Nucleus accumbens (tissue), 56 donors: ENCODE data around the gene SLC44A1.

Experiments used
- DNase-seq, 56 donors: peaks; one replicate each; lab custom pipeline; 2025; lab: John Stamatoyannopoulos, UW

The SLC44A1 gene

DNA sequence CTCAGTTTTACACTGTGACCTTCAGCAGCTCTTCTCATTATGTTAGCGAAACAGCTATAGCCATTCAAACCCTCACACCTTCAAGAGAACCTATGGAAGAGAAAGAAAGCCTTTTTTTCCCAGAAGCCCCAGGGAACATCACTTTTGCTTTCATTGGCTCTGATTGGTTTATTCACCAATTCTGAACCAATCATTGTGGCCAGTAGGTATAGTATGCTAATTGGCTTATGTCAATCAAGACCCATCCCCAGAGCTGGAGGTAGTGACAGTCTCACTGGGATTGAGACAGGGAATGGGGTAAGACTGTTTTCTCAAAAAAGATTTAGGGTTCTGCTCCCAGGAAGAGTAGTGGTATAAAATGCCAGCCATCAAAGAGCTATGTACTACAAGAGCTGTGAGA is 129.3 kb downstream of the SLC44A1 start:
- DNase-seq: no peak

DNA sequence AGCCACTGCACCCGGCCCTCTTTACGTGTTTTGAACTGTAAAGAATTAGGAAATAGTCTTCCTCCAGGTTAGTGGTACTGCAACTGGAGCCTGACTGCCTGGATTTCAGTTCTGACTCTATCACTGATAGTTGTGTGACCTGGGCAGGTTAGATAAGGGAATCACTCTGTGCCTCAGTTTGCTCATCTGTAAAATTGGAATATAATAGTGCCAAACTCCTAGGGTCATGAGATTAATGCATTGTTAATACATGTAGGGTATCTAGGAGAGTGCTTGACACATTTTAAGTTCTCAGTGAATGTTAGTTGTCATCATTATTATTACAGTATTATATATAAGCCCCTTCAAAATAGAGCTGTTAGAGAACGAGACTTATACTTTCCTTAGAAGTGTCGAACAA is 130.9 kb downstream of the SLC44A1 start:
- DNase-seq: no peak

DNA sequence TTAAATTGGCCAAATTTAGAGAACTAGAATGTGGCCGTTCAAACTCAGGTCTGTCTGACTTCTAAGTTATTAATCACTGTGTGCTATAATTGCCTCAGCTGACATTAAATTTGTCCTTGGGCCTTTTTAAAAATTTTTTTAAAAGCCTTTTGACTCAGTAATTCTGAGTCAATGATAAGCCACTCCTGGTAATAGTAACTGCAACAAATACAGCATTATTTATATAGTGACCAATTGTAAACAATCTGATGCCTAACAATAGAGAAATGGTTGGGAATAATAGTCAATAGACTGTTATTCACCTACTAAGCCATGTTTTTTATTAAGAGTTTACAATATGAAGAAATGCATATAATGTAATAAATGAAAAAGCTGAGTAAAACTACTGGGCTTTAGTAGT is 132.4 kb downstream of the SLC44A1 start:
- no peak for DNase-seq

DNA sequence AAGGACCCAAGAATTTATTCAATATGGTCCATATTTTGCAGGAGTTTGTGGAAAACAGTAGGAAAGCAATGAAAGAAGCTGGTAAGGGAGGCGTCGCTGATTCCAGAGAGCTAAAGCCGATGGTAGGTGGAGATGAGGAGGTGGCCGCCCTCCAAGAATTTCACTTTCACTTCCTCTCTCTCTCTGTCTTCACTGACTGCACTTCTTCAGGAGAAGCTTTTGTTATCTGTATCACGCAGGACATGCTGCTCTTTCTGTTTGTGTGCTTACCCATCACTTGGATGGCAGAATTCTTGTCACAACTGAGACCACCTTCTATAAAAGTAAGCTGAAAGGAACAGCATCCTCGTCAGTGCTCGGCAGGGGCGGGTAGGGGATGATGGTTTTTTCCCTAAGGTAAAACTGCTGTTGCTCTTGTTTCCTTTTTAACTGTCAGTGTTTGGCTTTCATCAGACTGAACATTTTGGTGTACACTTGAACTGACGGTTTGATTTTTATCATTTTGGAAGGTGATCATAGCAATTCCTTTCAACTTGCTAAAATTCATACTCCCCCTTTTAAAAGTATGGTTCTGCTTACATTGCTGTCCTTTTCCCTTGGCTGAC is 141.0 kb downstream of the SLC44A1 start:
- peak in 9 of 56 donors; percentile 4 to 20 (median 13) for DNase-seq

DNA sequence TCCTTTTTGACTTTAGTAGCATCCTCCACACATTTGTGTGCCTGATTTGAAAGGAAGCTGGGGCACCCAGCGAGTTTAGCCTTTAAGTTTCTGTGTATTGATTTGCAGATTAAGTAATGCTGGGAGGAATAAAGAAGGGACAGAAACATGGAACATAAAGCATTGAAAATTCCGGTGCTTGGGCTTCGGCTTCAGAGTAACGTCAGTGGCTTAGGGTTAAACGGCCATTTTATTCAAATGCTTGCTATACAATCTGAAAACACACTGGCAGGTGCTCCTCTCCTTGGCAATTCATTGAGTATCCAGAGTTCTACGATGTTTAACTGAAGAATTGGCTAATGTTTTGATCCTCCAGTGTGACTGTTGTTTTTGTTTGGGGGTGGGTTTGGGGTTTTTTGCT is 145.3 kb downstream of the SLC44A1 start:
- no peak for DNase-seq

DNA sequence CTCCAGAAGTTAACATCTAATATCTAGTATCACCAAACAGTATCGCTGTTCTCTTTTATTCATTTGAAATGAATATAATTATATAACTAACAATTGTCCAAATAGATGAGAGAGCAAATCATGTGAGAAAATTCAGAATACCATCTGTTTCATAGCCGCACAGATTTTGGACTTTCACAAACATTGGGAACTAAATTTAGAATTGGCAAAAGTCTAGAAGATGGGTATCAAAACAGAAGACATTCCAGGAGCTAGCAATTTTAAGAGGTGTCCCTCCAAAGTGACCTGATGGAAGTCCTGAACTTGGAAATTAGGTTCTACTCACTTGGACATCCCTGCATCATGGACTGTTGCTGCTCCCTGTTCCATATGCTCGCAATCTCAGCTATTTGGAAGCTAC is 146.4 kb downstream of the SLC44A1 start:
- no peak for DNase-seq

DNA sequence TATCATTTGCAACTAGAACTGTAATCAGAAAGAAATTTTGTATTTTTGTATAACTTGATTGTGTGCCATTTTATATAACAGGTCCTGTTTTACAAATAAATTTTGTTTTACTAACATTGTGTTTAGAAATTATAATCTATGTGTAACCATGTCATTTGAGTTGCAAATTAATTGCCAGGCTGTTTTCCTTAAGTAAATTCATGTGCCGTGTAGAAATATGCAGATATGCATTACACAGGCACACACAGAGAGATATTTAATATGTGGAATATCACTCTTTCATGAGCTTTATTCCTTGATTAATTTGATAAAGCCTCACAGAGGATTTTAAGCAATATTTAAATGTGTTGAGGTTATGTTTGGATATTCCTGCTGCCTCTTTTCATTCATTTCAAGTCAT is 146.8 kb downstream of the SLC44A1 start:
- DNase-seq: no peak

DNA sequence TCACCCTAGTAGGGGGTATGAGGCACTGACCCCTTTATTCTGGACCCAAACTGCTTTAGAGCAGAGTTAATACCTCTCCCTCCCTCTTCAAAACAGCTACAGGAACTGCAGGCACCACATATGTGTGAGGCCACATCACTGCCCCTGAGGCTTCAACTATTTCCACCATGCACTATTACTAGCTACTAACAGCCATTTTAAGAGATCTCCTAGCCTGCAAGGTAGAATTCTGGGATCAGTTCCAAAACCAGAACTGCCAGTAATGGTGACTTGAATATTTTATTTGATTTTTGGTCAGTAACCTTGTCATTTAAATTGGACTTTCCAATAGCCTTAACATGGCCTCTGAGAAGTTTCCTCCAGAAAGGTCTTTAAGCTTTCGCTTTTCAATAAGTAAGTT is 148.1 kb downstream of the SLC44A1 start:
- DNase-seq: no peak

DNA sequence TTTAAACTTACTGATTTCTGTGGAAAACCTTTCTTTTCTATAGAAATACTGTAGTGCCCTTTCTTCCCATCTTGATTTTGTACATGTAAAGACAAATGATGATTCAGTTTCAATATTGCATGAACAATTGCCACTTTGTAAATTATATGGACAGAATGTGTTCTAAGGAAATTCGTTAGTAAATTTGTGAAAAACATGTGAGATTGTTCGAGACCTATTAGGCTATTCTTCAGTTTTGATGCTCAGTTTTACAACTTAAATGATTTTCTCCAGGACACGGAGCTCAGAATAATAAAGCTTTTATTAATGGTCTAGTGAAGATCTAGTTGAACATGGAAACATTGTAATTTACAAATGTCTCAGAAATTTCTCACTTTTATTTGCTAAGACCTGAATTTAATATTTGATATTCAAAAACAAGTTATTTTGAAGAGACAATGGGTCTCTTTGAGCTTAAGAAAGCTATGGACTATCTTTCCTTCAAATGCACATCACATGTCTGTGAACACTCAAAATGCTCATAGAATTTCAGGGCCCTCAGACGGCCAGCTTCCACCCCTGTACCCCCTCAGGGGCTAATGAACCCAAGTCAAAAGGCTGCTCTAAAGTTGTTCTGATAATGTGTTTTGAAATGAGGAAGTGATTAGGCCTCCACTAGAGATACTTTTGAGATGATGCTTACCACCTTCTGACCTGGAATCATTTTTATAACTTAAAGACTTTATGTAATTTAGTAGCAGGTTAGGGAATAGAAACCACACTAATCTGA is 149.3 kb downstream of the SLC44A1 start:
- DNase-seq: no peak

DNA sequence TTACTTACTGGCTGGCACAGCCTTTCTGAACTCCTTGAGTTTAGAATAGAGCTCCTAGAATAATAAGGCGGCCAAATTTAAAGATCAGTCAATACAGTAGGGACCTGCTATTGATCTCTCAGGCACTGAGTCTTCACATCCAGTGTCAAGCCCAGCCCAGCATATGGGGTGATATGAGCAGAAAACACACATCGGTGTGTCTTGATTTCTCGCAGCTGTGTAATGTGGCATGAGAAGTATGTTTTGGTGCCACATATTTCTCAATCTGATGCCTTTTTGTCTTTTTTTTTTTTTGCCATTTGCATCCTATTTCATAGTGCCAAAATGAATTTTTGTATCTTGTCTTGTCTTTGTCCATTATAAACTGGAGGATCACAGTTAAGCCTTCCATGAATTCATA is 152.0 kb downstream of the SLC44A1 start:
- no peak for DNase-seq

DNA sequence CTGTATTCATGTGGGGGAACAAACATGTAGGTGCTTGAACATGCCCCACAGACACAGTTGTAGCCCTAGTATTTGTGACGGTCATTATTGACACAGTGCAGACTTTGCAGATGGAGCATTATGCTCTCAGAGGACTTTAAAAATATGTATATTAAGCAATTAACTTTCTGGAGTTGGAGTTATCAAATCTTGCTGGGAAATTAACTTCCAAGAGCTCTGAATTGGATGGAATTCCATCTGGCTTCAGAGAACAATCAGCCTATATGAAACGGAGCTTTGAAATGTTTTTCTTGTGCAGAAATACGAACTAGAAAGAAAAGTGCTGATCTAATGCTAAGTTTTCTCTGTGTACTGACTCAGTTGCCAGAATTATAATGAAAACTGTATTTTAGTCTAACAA is 152.4 kb downstream of the SLC44A1 start:
- DNase-seq: no peak

DNA sequence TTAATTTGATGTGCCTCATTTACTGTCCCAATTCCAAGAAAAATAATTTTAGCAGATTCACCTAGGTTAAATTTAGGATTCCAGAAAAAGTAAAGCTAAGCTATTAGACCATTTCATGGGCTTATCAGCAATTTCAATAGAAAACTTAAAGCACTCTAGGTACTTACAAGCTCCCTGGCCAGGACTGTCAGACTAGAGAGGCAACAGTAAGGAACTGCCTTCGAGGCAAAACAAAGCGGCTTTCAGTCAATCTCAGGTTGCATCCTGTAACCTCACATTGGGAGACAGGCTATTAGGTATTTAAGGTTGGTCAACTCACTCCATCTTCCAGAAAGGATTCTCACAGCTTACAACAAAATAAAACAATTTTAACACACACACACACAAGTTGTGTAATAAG is 154.7 kb downstream of the SLC44A1 start:
- DNase-seq: no peak

DNA sequence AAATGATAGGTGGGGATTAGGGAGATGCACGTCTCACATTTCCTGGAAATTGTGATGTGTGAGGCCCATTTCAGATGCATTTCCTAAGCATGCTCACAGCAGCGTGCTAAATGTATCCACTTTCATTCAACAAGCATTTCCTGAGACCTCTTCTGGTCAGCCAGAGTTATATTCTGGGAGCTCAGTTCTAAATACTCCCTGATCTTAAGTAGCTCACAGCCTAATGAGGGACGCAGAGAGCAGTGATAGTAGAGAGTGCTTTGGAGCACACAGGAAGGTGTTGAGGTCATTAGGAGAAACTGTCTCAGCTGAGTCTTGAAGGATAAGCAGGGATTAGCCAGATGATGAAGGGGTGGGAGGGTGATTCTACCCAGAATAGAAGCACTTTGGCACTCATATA is 157.2 kb downstream of the SLC44A1 start:
- DNase-seq: no peak

DNA sequence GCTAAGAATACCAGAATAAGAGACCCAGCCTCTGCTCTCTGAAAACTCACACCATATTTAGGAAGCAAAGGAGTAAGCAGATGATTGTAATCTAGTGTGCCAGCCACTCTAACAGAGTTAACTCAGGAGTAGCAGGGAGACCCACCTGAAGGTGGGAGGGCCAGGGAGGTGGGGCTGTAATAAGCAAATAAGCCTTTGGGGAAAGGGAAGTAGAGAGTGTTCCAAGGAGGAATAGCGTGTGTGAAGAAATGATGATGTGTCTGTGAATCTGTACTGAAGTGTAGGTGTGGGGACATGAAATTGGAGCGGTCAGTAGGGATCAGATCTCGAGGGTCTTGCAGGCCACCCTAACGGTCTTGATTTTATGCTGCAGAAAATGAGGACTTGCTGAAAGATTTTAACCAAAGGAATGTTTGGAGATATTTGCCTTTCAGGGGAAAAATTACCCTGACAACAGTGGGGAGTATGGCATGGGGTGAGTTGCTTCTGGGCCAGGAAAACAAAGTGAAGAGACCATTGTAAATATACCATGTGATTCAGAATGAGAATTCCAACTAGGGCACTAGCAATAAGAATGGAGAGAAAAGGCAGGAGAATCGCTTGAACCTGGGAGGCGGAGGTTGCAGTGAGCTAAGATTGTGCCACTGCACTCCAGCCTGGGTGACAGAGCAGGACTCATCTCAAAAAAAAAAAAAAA is 159.2 kb downstream of the SLC44A1 start:
- no peak for DNase-seq

DNA sequence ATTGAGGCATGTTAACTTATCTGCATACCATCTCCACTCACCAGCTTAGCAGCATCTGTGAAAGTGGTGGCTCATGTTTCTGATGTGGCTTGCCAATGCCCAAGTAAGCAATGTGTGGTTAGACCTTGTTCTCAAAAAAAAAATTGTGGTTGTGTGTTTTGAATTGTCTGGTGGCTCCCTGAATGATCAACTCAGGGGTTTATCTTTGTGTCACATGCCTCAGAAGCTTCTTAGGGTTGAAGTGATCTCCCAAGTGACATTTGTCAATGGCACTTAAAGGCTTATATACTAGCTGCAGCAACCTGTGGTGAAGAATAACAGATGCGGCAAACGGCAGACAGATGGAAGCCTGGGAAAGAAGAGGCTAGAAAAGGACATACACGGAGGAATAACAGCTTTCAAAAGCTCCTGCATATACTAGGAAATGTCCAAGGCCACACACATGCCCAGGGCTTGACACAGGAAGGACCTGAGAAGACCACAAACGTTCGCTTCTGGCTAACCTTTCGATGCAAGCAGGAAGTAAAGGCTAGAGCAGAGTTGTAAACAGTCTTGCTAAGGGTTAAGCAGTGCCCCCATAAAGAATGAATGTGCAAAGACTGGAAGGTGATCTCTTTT is 161.2 kb downstream of the SLC44A1 start:
- DNase-seq: no peak

DNA sequence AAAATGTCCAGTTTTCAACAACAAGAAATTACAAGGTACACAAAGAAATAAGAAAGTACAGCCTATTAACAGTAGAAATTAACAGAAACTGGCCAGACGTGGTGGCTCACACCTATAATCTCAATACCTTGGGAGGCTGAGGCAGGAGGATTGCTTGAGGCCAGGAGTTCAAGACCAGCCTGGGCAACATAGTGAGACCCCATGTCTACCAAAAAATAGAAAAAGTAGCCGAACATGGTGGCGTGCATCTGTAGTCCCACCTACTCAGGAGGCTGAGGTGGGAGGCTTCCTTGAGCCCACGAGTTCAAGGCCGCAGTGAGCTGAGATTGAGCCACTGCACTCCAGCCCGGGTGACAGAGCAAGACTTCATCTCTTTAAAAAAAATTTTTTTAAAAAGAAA is 161.9 kb downstream of the SLC44A1 start:
- DNase-seq: no peak

DNA sequence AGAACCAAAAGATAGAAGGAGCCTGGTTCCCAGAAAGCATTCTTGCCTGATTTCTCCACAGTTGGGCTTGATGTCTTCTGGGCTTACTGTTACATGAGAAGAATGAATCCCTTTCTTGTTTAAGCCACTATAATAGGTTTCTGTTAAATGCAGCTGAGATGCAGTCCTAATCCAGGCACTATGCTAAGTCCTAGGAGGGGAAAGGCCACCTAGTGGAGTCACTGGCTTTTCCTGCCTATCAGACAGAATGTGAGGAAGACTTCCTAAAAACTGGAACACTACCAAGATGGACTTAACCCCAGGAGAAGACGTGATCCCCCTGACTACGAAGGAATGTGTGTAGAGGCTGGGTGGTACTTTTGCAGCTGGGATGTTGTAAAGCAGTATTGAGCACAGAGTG is 169.1 kb downstream of the SLC44A1 start:
- peak in 7 of 56 donors; percentile 11 to 39 (median 17) for DNase-seq

DNA sequence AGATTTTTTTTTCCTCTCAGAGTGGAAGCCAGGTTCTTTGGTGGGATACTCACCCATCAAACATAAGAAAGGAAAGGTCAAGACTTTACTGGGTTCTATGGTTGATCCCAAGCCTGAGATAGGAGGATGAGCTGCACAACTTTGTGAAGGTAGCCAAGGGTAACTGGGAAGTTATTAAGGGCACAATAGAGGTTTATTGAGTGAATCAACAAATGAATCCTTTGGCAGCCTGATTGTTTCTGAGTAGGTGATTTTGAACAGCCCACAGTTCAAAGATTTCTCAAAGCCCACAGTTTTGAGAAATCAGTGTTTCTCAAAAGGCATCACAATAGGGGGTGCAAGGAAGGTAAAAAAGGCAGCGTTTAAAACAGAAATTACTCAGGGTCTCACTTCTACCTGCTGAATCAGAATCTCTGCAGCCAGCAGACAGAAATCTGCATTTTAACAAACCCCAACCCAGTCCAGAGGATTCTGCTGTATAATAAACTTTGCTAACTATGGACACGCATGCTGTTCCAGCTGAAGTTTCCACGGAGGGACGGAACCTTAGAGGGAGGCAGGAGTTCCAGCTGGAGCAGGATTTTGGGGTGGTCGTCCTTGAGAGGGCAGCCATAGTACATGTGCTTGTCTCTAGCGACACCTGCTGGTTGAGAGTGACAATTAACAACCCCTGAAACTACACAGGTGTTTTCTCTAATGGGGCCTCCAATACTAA is 170.7 kb downstream of the SLC44A1 start:
- DNase-seq: peak in 37 of 56 donors; percentile 4 to 82 (median 42)

DNA sequence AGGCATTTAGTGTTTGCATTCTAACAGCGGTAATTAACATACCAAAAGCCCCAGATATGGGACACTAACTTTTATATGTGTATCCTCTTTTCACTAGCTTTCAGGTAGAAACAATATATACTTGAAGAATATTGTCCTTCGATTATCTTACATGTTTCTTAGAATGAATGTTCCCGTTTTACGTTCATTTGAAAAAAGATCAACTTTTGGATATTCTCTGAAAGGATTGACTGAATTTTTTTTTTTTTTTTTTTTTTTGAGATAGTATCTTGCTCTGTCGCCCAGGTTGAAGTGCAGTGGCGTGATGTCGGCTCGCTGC is 171.2 kb downstream of the SLC44A1 start:
- no peak for DNase-seq

DNA sequence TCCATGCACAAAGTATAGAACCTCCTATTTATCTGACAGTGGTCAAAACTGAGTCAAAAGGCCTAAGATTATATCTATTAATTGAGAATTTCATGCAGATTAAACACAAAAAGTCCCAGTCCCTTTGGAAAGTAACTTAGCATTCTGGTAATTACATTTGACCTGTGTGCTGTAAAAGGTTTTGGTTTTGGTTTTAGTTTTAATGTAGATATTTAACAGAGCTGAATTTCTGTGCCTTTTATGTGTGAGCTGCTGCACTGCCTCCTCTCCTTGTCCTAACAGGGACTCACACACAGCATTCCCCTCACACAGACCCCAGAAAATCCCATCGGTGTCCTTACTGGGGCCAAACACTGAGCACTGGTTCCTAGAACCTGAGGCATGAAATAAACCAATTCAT is 172.4 kb downstream of the SLC44A1 start:
- no peak for DNase-seq
